Thymus (tissue), 14 donors: ENCODE results near the gene CDCA3. TPM values are rescaled to one million over a fixed set of nuclear protein-coding genes. Genes with fewer than 3 reads are reported as not detected.
A peak's percentile ranks its signal among the peaks of the same experiment; 100 is the strongest.
"Not testable (repeated sequence)": the region's sequence is repeated elsewhere in the genome, so short reads cannot be mapped to it uniquely, and the experiment has no call there.

ENCODE experiments used
- DNase-seq, 9 donors: peaks; one replicate each; pipeline ENCODE4 v3.0.0-alpha.2; 2013; ENCODE audit warnings: low spot score in 9 of 9, low read depth in 6 of 9, missing footprints in 1 of 9
- H3K27ac ChIP-seq, 2 donors: one replicate each; pipeline ENCODE4 v1.5.1; 2013; ENCODE audit warnings: control low read depth in 1 of 2, low read depth in 1 of 2, low read length in 1 of 2, mild to moderate bottlenecking in 1 of 2, moderate library complexity in 1 of 2
- H3K27me3 ChIP-seq, 2 donors: one replicate each; pipeline ENCODE4 v1.5.1; 2013; ENCODE audit warnings: low read length in 1 of 2; ENCODE audit not compliant: control insufficient read depth in 2 of 2, insufficient read depth in 1 of 2
- H3K36me3 ChIP-seq, 2 donors: one replicate each; pipeline ENCODE4 v1.5.1; 2013; ENCODE audit warnings: low read length in 1 of 2, mild to moderate bottlenecking in 1 of 2, moderate library complexity in 1 of 2; ENCODE audit not compliant: control insufficient read depth in 2 of 2, insufficient read depth in 2 of 2
- H3K4me1 ChIP-seq, 2 donors: one replicate each; pipeline ENCODE4 v1.5.1; 2013; ENCODE audit warnings: low read length in 2 of 2; ENCODE audit not compliant: control insufficient read depth in 2 of 2, insufficient read depth in 2 of 2
- H3K4me3 ChIP-seq, 2 donors: one replicate each; pipeline ENCODE4 v1.5.1; 2013; ENCODE audit warnings: low read length in 2 of 2, control low read depth in 1 of 2, mild to moderate bottlenecking in 1 of 2
- H3K9me3 ChIP-seq, 2 donors: one replicate each; pipeline ENCODE4 v1.5.1; 2013; ENCODE audit warnings: low read length in 1 of 2, mild to moderate bottlenecking in 1 of 2; ENCODE audit not compliant: control insufficient read depth in 2 of 2, insufficient read depth in 1 of 2
- WGBS: extraction: QIAGEN DNeasy Blood & Tissue Kit; methylation state at CpG from one replicate; pipeline ENCODE4 v1.1.7; 2013; 5-methylcytosine and 5-hydroxymethylcytosine counted together
- long read RNA-seq, 10 donors: transcript quantifications; one replicate each; lab custom pipeline, GENCODE V29; 2026
- polyA plus RNA-seq: library from polyadenylated mRNA; stranded (reverse); fragments of 200-250 nt; gene quantifications from one replicate; pipeline ENCODE4 v1.2.3, GENCODE V29; 2013
- total RNA-seq: library from RNA; stranded (reverse); fragments of 120-200 nt; gene quantifications from one replicate; pipeline ENCODE4 v1.2.4, GENCODE V29; 2013
- donor health status: healthy.

Gene CDCA3
- total RNA-seq (44.3 TPM), polyA plus RNA-seq (5.9 TPM)
- long read RNA-seq, donor 1, transcript CDCA3-207 (6 exons, 1,943 nt) = major isoform, 6 of 8 reads
- long read RNA-seq, donor 1, partial matches to known transcripts = 0 of 8 reads
- long read RNA-seq, donor 1, other reads (novel, unspliced or antisense) = 0 of 8 reads
- long read RNA-seq, donor 2 = 0 reads
- long read RNA-seq, donor 3, transcript CDCA3-207 (6 exons, 1,943 nt) = major isoform, 20 of 43 reads
- long read RNA-seq, donor 3, transcript CDCA3-211 (3 exons, 1,995 nt) = minor isoform, 5 of 43 reads
- long read RNA-seq, donor 3, transcript CDCA3-204 (5 exons, 1,327 nt) = minor isoform, 5 of 43 reads
- long read RNA-seq, donor 3, partial matches to known transcripts = 5 of 43 reads
- long read RNA-seq, donor 3, other reads (novel, unspliced or antisense) = 0 of 43 reads
- long read RNA-seq, donor 4, transcript CDCA3-207 (6 exons, 1,943 nt) = major isoform, 13 of 21 reads
- long read RNA-seq, donor 4, partial matches to known transcripts = 5 of 21 reads
- long read RNA-seq, donor 4, other reads (novel, unspliced or antisense) = 0 of 21 reads
- long read RNA-seq, donor 5, transcript CDCA3-207 (6 exons, 1,943 nt) = major isoform, 23 of 39 reads
- long read RNA-seq, donor 5, transcript CDCA3-208 (5 exons, 985 nt) = minor isoform, 6 of 39 reads
- long read RNA-seq, donor 5, partial matches to known transcripts = 6 of 39 reads
- long read RNA-seq, donor 5, other reads (novel, unspliced or antisense) = 0 of 39 reads
- long read RNA-seq, donor 6, transcript CDCA3-207 (6 exons, 1,943 nt) = major isoform, 15 of 19 reads
- long read RNA-seq, donor 6, partial matches to known transcripts = 0 of 19 reads
- long read RNA-seq, donor 6, other reads (novel, unspliced or antisense) = 0 of 19 reads
- long read RNA-seq, donor 7, transcript CDCA3-207 (6 exons, 1,943 nt) = major isoform, 16 of 22 reads
- long read RNA-seq, donor 7, partial matches to known transcripts = 0 of 22 reads
- long read RNA-seq, donor 7, other reads (novel, unspliced or antisense) = 0 of 22 reads
- long read RNA-seq, donor 8, transcript CDCA3-207 (6 exons, 1,943 nt) = major isoform, 7 of 17 reads
- long read RNA-seq, donor 8, partial matches to known transcripts = 6 of 17 reads
- long read RNA-seq, donor 8, other reads (novel, unspliced or antisense) = 0 of 17 reads
- long read RNA-seq, donor 9, transcript CDCA3-207 (6 exons, 1,943 nt) = major isoform, 13 of 24 reads
- long read RNA-seq, donor 9, partial matches to known transcripts = 0 of 24 reads
- long read RNA-seq, donor 9, other reads (novel, unspliced or antisense) = 0 of 24 reads
- long read RNA-seq, donor 10, transcript CDCA3-207 (6 exons, 1,943 nt) = major isoform, 8 of 17 reads
- long read RNA-seq, donor 10, partial matches to known transcripts = 0 of 17 reads
- long read RNA-seq, donor 10, other reads (novel, unspliced or antisense) = 0 of 17 reads

DNA sequence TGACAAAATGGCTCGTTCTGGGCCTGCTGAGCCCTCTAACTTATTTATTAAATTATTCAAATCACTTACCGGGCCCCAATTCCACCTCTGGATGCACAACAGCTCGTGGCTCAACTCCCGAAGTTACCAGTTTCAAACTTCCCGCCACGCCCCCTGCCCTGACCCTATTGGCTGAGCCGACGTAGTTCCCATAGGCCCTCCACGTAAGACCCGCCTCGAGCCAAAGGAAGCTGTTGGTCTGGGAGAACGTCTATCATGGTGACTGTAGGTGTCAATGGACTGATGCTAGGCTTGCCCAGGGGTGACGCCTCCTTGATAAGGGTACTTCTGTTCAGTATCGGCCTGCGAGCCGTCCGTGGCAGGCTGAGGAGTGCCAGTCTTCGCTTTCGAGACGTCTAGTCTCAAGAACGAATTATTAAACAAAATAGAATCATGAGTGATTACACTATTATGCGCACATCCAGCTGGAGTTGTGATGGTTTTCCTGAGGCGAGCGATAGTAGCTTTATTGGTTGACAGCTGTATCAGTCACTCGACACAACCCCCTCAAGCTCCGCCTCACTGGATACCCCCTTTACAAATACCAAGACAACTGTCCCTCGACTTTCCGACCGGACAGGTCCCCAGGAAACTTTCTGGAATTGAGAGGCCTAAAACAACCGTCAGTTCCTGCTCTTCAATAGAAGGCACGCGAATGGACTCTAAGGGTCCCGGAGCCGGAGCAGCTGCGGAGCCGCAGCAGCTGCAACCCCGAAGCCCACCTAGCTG is at the start of gene CDCA3:
CDCA3 (minus strand) TSS at position 134 of the 768 bp plus-strand sequence. CDS start 334 bp downstream, outside the sequence.
- Histone ChIP-seq H3K9me3 (peaks cover 0 to 1% of the 10 kb centered on the region in 2 donors), H3K4me1 (peaks cover 19 to 39% of the 10 kb centered on the region in 2 donors), H3K36me3 (peaks cover 37 to 57% of the 10 kb centered on the region in 2 donors), H3K27me3 (no peaks in the 10 kb centered on the region), H3K4me3 (peak within 1 kb of the TSS; percentile 81 to 90), H3K27ac (peak within 1 kb of the TSS; percentile 96 to 98)
- peak; percentile 89 to 98 (median 95) for DNase-seq
- under 1% methylated on average over 37 of the region's 37 CpGs for WGBS

DNA sequence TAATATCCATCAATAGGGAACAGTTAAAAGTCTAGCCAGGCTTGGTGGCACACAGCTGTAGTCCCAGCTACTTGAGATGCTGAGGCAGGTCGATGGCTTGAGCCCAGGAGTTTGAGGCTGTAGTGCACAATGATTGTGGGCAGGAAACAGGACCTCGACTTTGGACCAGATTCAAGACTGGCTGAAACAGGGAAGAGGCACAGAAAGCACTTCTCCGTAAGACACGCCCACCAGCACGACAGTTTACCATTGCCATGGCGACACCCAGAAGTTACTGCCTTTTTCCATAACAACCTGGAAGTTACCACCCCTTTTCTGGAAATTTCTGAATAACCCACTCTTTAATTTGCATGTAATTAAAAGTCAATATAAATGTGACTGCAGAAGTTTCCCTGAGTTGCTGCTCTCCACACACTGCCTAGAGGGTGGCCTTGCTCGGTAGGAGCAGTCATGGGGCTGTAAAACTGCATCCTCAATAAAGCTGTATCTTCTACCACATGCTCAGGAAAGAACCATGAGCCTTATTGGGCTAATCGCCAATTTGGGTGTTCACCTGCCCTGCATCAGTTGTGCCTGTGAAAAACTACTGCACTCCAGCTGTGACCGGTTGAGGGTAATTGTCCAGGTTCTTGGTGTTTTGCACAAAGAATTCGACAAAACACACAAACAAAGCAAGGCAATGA is 48.9 kb upstream of the CDCA3 start:
- no peaks in the 10 kb centered on the region for H3K36me3 ChIP-seq
- no peak overlapping the region for H3K27ac ChIP-seq

DNA sequence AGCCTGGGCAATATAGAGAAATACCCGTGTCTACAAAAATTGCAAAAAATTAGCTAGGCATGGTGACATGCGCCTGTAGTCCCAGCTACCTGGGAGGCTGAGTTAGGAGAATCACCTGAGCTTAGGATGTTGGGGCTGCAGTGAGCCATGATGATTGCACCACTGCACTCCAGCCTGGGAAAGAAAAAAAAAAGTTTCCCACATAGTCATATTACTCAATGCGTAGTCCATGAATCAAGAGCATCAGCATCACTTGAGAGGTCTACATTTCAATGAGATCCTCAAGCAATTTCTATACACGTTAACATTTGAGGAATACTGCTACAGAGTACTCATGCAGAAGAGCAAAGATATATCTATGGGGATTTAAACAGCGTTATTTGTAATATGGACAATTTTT is 48.3 kb upstream of the CDCA3 start:
- peaks cover 4 to 7% of the 10 kb centered on the region in 2 donors for H3K4me1 ChIP-seq
- no peak overlapping the region for H3K27ac ChIP-seq
- H3K27me3 ChIP-seq = no peaks in the 10 kb centered on the region
- 72% methylated on average over 5 of the region's 5 CpGs for WGBS
- no peaks in the 10 kb centered on the region for H3K9me3 ChIP-seq
- no peaks in the 10 kb centered on the region for H3K36me3 ChIP-seq
- no peak for DNase-seq
- H3K4me3 ChIP-seq = no peak overlapping the region

More for the DNA sequence above, 48.9 kb upstream of the CDCA3 start:
- H3K4me1 ChIP-seq = peaks cover 8 to 11% of the 10 kb centered on the region in 2 donors
- WGBS = 46% methylated on average over 10 of the region's 10 CpGs
- DNase-seq = no peak
- H3K27me3 ChIP-seq = no peaks in the 10 kb centered on the region
- no peaks in the 10 kb centered on the region for H3K9me3 ChIP-seq
- H3K4me3 ChIP-seq = no peak overlapping the region

DNA sequence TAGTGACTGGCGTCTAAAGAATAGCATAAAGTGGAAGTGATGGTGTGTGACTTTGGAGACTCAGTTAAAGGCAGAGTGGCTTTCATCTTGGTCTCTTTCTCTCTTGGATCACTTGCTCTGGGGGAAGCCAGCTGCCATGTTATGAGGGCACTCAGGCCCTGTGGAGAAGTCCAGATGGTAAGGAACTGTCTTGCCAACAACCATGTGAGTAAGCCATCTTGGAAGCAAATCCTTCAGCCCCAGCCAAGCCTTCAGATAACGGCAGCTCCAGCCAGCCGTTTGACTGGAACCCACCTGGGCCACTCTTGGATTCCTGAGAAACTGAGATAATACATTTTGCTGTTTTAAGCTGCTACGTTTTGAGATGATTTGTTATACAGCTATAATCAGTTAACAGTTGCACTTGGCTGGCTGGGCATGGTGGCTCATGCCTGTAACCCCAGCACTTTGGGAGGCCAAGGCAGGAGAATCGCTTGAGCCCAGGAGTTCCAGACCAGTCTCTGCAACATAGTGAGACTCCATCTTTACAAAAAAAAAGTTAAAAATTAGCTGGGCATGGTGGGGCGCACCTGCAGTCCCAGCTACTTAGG is 45.9 kb upstream of the CDCA3 start:
- Histone ChIP-seq H3K27me3 (no peaks in the 10 kb centered on the region), H3K27ac (no peak overlapping the region), H3K4me3 (no peak overlapping the region), H3K36me3 (no peaks in the 10 kb centered on the region), H3K4me1 (peaks cover 0 to 7% of the 10 kb centered on the region in 2 donors), H3K9me3 (no peaks in the 10 kb centered on the region)
- 97% methylated on average over 6 of the region's 6 CpGs for WGBS
- no peak for DNase-seq

DNA sequence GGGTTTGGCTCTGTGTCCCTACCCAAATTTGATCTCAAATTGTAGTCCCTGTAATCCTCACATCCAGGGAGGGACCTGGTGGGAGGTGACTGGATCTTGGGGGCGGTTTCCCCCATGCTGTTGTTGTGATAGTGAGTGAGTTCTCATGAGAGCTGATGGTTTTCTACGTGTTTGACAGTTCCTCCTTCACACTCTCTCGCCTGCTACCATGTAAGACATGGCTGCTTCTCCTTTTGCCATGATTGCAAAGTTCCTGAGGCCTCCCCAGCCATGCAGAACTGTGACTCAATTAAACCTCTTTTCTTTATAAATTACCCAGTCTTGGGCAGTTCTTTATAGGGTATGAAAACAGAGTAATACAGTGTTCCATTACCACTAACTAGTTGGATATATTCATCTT is 43.2 kb upstream of the CDCA3 start:
- DNase-seq = no peak
- no peak overlapping the region for H3K27ac ChIP-seq
- H3K4me3 ChIP-seq = no peak overlapping the region
- no peaks in the 10 kb centered on the region for H3K27me3 ChIP-seq
- whole genome bisulfite sequencing = 96% methylated on average over 3 of the region's 3 CpGs
- H3K9me3 ChIP-seq = no peaks in the 10 kb centered on the region
- peaks cover 8 to 19% of the 10 kb centered on the region in 2 donors for H3K4me1 ChIP-seq
- no peaks in the 10 kb centered on the region for H3K36me3 ChIP-seq

DNA sequence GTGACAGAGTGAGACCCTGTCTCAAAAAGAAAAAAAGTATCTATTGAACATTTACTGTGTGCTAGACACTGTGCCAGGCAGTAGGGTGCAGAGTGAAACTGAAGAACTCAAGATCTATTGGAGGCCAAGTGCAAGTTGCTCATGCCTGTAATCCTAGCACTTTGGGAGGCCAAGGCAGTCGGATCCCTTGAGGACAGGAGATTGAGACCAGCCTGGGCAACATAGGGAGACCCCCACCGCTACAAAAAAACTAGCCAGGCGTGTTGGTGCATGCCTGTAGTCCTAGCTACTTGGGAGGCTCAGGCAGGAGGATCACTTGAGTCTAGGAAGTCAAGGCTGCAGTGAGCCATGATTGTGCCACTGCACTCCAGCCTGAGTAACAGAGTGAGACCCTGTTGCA is 41.6 kb upstream of the CDCA3 start:
- H3K27ac ChIP-seq, H3K27me3 ChIP-seq, H3K9me3 ChIP-seq, H3K4me3 ChIP-seq, DNase-seq, H3K36me3 ChIP-seq: not testable (repeated sequence)
- peaks cover 8 to 19% of the 10 kb centered on the region in 2 donors for H3K4me1 ChIP-seq
- 95% methylated on average over 3 of the region's 3 CpGs for WGBS

DNA sequence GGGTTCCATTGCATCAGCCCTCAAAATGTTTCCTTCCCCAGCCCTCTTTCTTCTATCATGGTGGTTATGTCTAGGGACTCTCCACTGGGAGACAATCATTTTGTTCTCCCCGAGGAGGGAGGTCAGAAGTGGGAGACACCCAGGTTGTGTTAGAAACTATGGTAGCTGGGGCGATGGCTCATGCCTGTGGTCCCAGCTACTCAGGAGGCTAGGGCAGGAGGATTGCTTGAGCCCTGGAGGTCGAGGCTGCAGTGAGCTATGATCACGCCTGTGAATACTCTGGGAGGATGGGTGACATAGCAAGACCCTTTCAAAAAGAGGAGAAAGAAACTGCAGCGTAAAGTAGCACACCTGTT is 40.5 kb upstream of the CDCA3 start:
- 88% methylated on average over 5 of the region's 5 CpGs for WGBS
- H3K4me3 ChIP-seq = peak overlapping the region; percentile 59 to 80
- H3K4me1 ChIP-seq = peaks cover 8 to 19% of the 10 kb centered on the region in 2 donors
- peak overlapping the region; percentile 94 to 96 for H3K27ac ChIP-seq
- no peak for DNase-seq
- no peaks in the 10 kb centered on the region for H3K36me3 ChIP-seq
- H3K27me3 ChIP-seq = no peaks in the 10 kb centered on the region
- no peaks in the 10 kb centered on the region for H3K9me3 ChIP-seq
